ENCODE results near the gene FZD7.

DNA sequence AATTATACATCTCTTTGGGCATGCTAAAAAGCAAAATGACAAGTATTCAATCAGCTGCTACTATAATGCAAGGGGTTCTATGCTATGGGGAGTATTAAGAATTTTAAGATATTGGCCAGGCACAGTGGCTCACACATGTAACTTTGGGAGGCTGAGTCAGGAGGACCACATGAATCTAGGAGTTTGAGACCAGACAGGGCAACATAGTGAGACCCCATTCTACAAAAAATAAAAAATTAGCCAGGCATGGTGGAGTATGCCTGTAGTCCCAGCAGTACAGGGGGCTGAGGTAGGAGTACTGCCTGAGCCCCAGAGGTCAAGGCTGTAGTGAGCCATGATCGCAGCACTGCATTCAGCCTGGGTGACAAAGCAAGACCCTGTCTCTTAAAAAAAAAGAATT, 33.9 kb downstream of the FZD7 start:
- TF ChIP-seq, protein P1, sequence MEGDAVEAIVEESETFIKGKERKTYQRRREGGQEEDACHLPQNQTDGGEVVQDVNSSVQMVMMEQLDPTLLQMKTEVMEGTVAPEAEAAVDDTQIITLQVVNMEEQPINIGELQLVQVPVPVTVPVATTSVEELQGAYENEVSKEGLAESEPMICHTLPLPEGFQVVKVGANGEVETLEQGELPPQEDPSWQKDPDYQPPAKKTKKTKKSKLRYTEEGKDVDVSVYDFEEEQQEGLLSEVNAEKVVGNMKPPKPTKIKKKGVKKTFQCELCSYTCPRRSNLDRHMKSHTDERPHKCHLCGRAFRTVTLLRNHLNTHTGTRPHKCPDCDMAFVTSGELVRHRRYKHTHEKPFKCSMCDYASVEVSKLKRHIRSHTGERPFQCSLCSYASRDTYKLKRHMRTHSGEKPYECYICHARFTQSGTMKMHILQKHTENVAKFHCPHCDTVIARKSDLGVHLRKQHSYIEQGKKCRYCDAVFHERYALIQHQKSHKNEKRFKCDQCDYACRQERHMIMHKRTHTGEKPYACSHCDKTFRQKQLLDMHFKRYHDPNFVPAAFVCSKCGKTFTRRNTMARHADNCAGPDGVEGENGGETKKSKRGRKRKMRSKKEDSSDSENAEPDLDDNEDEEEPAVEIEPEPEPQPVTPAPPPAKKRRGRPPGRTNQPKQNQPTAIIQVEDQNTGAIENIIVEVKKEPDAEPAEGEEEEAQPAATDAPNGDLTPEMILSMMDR (conservative IDR thresholded peaks at IDR 0.05), result no peak
- TF ChIP-seq ZFX (IDR thresholded peaks at IDR 0.05), result no peak

Measured in C4-2B (cell line).